ENCODE measurements around the gene MAG. TPM values are rescaled to one million over a fixed set of nuclear protein-coding genes. Genes with fewer than 3 reads are reported as not detected.

Gene MAG
- total RNA-seq, 1 experiment from 2014 or later = not detected

DNA sequence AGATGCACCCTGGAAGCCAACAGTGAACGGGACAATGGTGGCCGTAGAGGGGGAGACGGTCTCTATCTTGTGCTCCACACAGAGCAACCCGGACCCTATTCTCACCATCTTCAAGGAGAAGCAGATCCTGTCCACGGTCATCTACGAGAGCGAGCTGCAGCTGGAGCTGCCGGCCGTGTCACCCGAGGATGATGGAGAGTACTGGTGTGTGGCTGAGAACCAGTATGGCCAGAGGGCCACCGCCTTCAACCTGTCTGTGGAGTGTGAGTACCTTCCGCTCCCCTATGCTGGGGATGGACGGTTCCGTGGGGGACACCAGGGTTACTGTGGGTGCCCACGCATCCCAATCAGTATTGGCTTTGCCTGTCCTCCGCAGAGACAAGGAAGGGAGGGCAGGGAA is 10.5 kb downstream of the MAG start:
- Histone ChIP-seq H4K8ac (replicated peaks; ENCODE audit: insufficient read length, low read depth, low read length) (no peak overlapping the region), H4K91ac (ENCODE audit: insufficient read length, low read depth, low read length) (no peak overlapping the region), H3K14ac (ENCODE audit: insufficient read depth, low read length) (no peak overlapping the region), H3T11ph (ENCODE audit: low read length) (no peak overlapping the region), H3K4me2 (ENCODE audit: insufficient read depth, insufficient read length, low read length) (no peak overlapping the region), H2BK120ac (ENCODE audit: low read depth, low read length, poor library complexity, severe bottlenecking) (no peak overlapping the region), H2BK20ac (ENCODE audit: low read depth, low read length, poor library complexity, severe bottlenecking) (no peak overlapping the region), H2BK15ac (ENCODE audit: low read depth, low read length) (no peak overlapping the region), H3K27ac (ENCODE audit: insufficient read length, low read depth, low read length) (no peak overlapping the region), H3K79me2 (ENCODE audit: insufficient read depth, low read length) (no peaks in the 10 kb centered on the region), H3K23ac (ENCODE audit: insufficient read length, low read depth, low read length) (no peak overlapping the region), H2AK5ac (ENCODE audit: insufficient read length, low read length) (no peak overlapping the region), H3K18ac (ENCODE audit: insufficient read length, low read depth, low read length) (no peak overlapping the region), H3K23me2 (ENCODE audit: insufficient read length, low read depth, low read length, poor library complexity, severe bottlenecking) (no peaks in the 10 kb centered on the region), H3K56ac (ENCODE audit: insufficient read length, low read depth, low read length) (no peak overlapping the region), H3K9ac (ENCODE audit: extremely low read depth, insufficient read length, low read length) (no peak overlapping the region), H2BK5ac (ENCODE audit: insufficient read length, low read length) (no peak overlapping the region), H3K4me1 (ENCODE audit: insufficient read depth, low read length) (no peaks in the 10 kb centered on the region; the same call in 1 of the 2 replicates), H3K79me1 (ENCODE audit: insufficient read depth, low read depth, low read length, poor library complexity, severe bottlenecking) (no peaks in the 10 kb centered on the region), H4K5ac (ENCODE audit: insufficient read length, low read depth, low read length) (no peak overlapping the region), H3K4ac (ENCODE audit: low read depth, low read length) (no peak overlapping the region), H2BK12ac (ENCODE audit: insufficient read length, low read depth, low read length) (no peak overlapping the region), H3K27me3 (ENCODE audit: insufficient read depth, low read length) (no peaks in the 10 kb centered on the region), H2AFZ (ENCODE audit: low read length) (no peak overlapping the region), H4K20me1 (ENCODE audit: control insufficient read depth, insufficient read depth, insufficient read length) (no peaks in the 10 kb centered on the region), H3K9me3 (ENCODE audit: control insufficient read depth, low read depth, low read length) (no peaks in the 10 kb centered on the region)
- H3K4me1 Mint-ChIP-seq = peaks cover 0 to 10% of the 10 kb centered on the region in 2 experiments; a peak in 2 of 4 replicates
- H3K27me3 Mint-ChIP-seq (ENCODE audit: low read depth) = no peaks in the 10 kb centered on the region
- TF ChIP-seq CTCF (conservative IDR thresholded peaks at IDR 0.05) = no peak
- H3K27ac Mint-ChIP-seq = no peak overlapping the region
- DNase-seq = no peak
- no peaks in the 10 kb centered on the region for H3K9me3 Mint-ChIP-seq
- no peaks in the 10 kb centered on the region for H3K36me3 Mint-ChIP-seq (ENCODE audit: insufficient read depth in 1 of 3, low read depth in 3 of 3)
- H3K4me3 Mint-ChIP-seq = no peak overlapping the region
- WGBS (ENCODE audit: extremely low coverage, insufficient read length, low lambda C conversion rate) = no CpG with 5 or more reads among the region's 16 CpGs

Measured in H9 (cell line).